ENCODE measurements around the gene JDP2.

Gene JDP2

DNA sequence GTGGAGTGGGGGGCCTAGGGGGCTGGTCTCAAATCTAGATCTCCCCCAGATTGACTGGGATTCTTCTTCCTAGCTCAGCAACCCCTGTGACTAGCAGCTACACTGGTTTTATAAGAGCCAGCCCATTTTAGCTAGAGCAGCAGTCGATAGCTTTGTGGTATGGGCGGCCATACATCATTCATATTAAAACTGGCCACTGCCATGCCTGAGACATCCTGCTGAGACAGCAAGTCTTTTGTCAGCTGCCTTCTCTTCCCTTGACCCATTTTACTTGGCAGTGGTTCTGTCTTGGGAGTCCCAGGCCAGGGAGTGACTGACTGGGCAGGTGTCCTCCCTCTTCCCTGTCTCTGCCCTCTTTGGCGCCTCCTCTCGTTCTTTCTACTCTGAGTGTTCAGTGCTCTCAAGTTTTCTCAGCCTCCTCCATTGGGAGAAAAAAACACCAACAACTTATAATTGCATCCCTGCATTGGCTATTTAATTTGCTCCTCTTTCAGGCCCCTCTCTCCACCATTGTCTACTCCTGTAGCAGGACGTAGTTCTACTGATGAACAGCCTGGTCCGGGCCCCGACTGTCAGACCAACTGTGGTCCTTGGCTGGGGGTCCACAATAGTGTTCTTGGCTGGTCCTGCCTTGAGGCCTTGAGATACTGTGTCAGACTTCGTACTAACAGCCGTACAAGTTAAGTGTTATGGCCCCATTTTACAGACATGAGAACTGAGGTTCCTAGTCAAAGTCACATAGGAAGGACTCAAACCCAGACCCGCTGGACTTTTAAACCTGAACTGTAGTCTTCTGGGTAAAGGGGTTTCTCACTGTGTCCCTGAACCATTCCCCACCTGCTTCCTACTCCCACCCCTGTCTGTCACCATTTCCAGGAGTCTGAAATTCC, 18.3 kb upstream of the JDP2 start:
- no peak for DNase-seq (ENCODE audit: low read depth, low spot score)

- no peak for DNase-seq (ENCODE audit: low read depth, low spot score)
These were observed 16.6 kb upstream of the JDP2 start for GRCh38 chr14:75411214-75411540.

DNA sequence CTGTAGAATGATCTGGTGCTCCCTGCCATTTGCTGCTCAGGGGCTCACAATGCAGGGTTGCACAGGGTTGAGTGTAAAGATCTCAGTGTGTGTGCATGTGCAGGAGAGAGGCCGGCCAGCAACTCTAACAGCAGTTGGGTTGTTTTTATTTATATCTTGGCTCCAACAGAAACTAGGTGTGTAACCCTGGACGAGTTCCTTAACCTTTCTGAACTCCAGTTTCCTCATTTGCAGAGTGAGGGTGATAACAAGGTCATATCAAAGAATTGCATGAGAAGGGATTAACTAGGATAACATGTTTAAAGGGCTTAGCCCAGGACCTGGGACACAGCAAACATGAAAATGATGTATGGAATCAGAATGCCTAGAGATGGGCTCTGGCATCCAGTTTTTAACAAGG, 14.8 kb upstream of the JDP2 start:
- DNase-seq (ENCODE audit: low read depth, low spot score): no peak

GRCh38 chr14:75417674-75418073, 10.1 kb upstream of the JDP2 start:
- no peak for DNase-seq (ENCODE audit: low read depth, low spot score)

GRCh38 chr14:75418850-75419768, 8.7 kb upstream of the JDP2 start:
- DNase-seq (ENCODE audit: low read depth, low spot score): peak; percentile 93

DNA sequence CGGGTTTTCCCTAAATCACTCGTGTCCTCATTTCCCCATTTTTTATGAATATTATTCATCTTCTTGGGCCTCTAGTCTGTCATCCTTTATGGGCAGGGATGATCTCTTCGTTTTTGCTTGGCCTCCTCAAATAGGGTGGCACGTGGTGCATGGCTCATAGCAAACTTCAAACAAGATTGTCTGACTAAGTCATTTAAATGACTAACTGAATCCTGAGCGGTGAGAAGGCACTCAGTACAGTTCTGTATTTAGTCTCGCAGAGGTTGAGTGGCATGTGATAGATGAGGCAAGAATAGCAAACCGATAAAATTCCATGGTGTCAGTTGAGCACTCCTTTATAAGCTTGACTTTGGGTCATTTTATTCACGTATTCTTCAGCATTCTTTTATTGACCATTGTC, 5.7 kb upstream of the JDP2 start:
- DNase-seq (ENCODE audit: low read depth, low spot score): no peak

- no peak for DNase-seq (ENCODE audit: low read depth, low spot score)
These were observed 3.3 kb upstream of the JDP2 start for GRCh38 chr14:75424496-75424895.

- no peak for DNase-seq (ENCODE audit: low read depth, low spot score)
These were observed 2.4 kb upstream of the JDP2 start for GRCh38 chr14:75425446-75425845.

- DNase-seq (ENCODE audit: low read depth, low spot score): no peak
These were observed 1.3 kb upstream of the JDP2 start for GRCh38 chr14:75426332-75427125.

GRCh38 chr14:75427126-75427481, 718 bp upstream of the JDP2 start:
- DNase-seq (ENCODE audit: low read depth, low spot score): no peak

- no peak for DNase-seq (ENCODE audit: low read depth, low spot score)
These were observed 645 bp downstream of the JDP2 start for GRCh38 chr14:75428230-75429104.

- DNase-seq (ENCODE audit: low read depth, low spot score): no peak
These were observed 1.7 kb downstream of the JDP2 start for GRCh38 chr14:75429562-75429961.

DNA sequence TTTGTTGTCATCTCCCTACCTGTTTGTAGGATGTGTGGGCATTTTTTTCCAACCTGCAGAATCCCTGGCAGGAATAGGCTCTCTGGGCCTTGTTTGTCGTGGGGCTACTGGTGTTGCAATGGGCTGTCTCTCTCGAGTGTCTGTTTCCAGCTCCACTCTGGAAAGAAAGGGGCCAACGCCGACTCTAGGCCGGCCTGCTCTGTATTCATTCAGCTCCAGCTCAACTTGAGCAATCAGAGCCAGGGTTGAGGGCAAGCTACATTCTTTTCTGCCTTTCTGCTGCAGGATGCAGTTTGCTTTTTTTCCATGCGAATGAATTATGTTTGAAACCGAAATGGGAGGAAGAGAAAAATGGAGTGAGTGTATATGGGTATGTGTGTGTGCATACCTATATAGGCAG, 2.3 kb downstream of the JDP2 start:
- no peak for DNase-seq (ENCODE audit: low read depth, low spot score)

- no peak for DNase-seq (ENCODE audit: low read depth, low spot score)
These were observed 2.7 kb downstream of the JDP2 start for GRCh38 chr14:75430526-75430925.

DNA sequence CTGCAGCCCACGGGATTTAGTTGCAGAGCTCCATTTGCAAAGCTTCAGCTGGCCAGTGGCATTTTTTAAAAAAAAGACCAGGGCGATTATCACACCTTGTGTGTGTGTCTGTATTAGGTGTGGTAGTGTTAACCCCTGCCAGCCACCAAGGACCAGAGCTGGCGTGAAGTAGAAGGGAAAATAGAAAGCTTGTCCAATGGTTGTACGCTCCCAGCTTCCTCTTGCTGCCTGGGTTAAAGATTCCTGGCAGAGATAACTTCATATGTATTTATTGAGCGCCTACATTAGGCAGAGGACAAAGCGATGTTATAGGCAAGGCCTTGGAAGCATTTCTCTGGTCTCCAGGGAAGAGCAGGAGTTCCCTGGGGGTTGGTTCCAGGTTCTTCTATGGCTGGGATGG, 3.2 kb downstream of the JDP2 start:
- no peak for DNase-seq (ENCODE audit: low read depth, low spot score)

GRCh38 chr14:75431827-75432226, 4.0 kb downstream of the JDP2 start:
- DNase-seq (ENCODE audit: low read depth, low spot score): no peak

DNA sequence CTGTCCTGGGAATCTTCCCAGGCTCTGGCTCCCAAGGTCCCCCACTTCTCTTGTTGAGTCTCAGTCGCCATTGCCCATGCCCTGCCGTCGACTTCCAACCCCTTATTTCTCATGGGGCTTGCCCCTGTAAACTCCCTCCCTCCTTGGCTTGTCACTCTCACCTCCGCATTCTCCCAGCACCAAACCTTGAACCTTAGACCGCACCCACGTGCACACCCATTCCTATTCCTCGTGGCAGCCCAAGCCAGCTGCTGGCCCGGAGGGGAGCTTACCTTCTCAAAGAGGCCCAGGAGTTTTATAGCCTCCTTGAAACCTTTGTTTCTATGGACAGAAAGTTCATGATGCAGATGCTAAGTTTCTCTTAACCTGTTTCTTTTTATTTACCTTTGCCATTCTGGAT, 4.6 kb downstream of the JDP2 start:
- DNase-seq (ENCODE audit: low read depth, low spot score): no peak

DNA sequence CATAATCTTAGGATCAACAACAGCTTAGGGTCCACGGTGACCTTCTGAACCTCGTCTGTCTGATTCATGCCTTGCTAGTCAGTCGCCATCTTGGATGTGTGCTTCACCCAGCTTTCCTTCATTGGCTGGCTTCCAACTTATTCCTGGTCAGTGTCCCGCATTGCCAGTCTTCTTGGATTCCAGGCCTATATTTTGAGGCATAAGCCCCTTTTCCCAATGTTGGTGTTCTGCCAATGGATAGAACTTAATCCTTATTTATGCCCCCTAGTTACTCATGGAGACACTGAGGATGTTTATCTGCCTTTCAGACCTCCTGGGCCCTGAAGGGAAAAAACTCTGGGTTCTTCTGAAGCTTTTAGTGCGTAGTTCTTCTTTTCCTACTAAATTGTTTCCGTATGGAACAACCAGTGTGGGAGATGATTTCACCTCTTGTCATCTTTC, 5.8 kb downstream of the JDP2 start:
- no peak for DNase-seq (ENCODE audit: low read depth, low spot score)

DNA sequence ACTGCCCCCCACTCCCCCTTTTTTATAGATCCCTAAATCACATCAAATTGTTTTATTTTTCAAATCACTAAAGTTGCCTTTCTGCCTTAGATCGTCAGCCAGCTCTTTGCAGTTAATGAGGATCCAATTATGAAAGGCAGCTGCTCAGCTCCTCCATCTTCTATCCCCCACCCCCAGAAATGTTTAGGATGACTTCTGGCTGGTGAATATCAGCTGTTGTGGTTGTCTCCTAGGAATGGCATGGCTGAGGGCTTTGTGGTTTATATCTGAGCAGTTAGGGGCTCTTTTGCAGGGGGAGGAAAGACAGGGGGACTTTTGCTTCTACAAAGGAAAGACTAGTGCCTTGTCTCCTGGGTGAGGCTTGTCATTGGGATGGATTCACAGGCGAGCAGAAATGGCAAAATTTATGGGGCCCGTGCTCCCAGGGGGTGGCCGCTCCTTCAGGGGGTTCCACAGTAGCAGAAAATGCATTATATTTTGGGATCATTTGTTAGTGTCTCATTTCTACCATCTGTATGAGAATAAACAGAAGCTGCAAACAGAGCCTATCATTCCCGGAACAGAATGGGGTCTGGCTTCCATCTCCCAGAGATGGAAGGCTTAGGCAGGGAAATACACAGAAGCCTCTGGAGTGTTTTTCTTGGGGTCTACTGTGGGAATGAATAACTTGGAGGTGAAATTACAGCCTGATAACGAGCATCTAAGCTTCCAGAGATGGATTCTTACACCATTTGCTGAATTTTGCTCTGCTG, 6.5 kb downstream of the JDP2 start:
- no peak for DNase-seq (ENCODE audit: low read depth, low spot score)

DNA sequence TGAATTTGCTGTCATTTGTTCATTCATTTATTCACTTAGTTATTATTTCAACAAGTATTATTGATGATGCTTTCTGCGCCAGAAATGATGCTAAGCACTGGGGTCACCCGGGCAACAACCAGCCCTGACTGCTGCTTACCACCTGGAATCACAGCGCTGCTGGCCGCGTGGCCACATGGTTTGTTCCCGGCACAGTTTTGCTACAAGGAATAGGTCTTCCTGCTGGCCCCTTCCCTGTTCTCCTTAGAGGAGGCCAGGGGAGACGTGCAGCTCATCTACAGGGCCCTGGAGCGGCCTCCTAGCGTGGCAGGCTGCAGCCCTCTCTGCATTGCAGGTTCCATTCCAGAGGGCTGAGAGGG, 7.0 kb downstream of the JDP2 start:
- no peak for DNase-seq (ENCODE audit: low read depth, low spot score)

Measured in ELF-1 (cell line).